MCF 10A (cell line): Measurements from ENCODE around the gene PRKG1. TPM values are rescaled to one million over a fixed set of nuclear protein-coding genes. Genes with fewer than 3 reads are reported as not detected.

ENCODE experiments used
- BruUV-seq: library from RNA; stranded (reverse); fragments of 400-500 nt; replicated peaks from 2 replicates; lab custom pipeline; 2021; lab: Mats Ljungman, UMichigan
- CTCF ChIA-PET: fragments of 300-600 bp; sonication (Branson Sonifier 250); formaldehyde crosslinking; extraction: SDS; loops from one replicate; lab custom pipeline; 2021; ENCODE audit warnings: antibody characterized with exemption, inconsistent platforms; lab: Yijun Ruan, JAX
- POLR2A ChIA-PET: fragments of 300-600, 350-650 bp; sonication (Branson Sonifier 250); formaldehyde crosslinking; extraction: SDS; loops from one replicate; lab custom pipeline; 2020; ENCODE audit warnings: antibody characterized with exemption, inconsistent platforms; lab: Yijun Ruan, JAX
- DNase-seq: peaks from one replicate; pipeline ENCODE4 v3.0.0-alpha.2; 2018; ENCODE audit not compliant: unreplicated experiment
- H3K27ac Mint-ChIP-seq: one replicate; pipeline ENCODE4 v1.8.0; 2022; ENCODE audit warnings: mild to moderate bottlenecking, low read depth, mixed read lengths; ENCODE audit not compliant: unreplicated experiment
- H3K27me3 Mint-ChIP-seq: one replicate; pipeline ENCODE4 v1.8.0; 2022; ENCODE audit warnings: mixed read lengths; ENCODE audit not compliant: insufficient read depth, unreplicated experiment
- H3K36me3 Mint-ChIP-seq: one replicate; pipeline ENCODE4 v1.8.0; 2022; ENCODE audit warnings: mild to moderate bottlenecking, moderate library complexity, mixed read lengths; ENCODE audit not compliant: insufficient read depth, unreplicated experiment
- H3K4me1 Mint-ChIP-seq: one replicate; pipeline ENCODE4 v1.8.0; 2022; ENCODE audit warnings: mixed read lengths; ENCODE audit not compliant: insufficient read depth, unreplicated experiment
- H3K4me3 Mint-ChIP-seq: one replicate; pipeline ENCODE4 v1.8.0; 2022; ENCODE audit warnings: mild to moderate bottlenecking, moderate library complexity, mixed read lengths; ENCODE audit not compliant: unreplicated experiment
- H3K9me3 Mint-ChIP-seq: one replicate; pipeline ENCODE4 v1.8.0; 2022; ENCODE audit warnings: mixed read lengths; ENCODE audit not compliant: unreplicated experiment
- CTCF ChIP-seq: fragments of 200-600 bp; IDR thresholded peaks from one replicate; pipeline ENCODE4 v1.8.0; 2022; ENCODE audit warnings: antibody characterized with exemption, mild to moderate bottlenecking; ENCODE audit not compliant: unreplicated experiment
- intact Hi-C: fragments of 100-400 bp; cut with micrococcal nuclease; formaldehyde crosslinking; loops from 2 replicates; pipeline ENCODE4 v1.14.1; 2022
- total RNA-seq: library from RNA; stranded (reverse); gene quantifications from 2 replicates; pipeline ENCODE4 v1.2.3, GENCODE V29; 2022

The PRKG1 gene
- total RNA-seq, 1 experiment from 2014 or later: 0.09 TPM

- intact Hi-C loops: no loop called here
- no peak for DNase-seq
- ChIA-PET CTCF (interaction anchor here (1.3 kb wide), 1 partner anchor 12 kb away, joined by 3 read pairs; no protein-coding TSS in a partner anchor), POLR2A (interaction anchor here (0.6 to 0.9 kb wide), 2 partner anchors 19 to 34 kb away, joined by 3 read pairs; no protein-coding TSS in a partner anchor)
- Mint-ChIP-seq H3K27me3 (no peaks in the 10 kb centered on the region), H3K9me3 (peaks cover 7% of the 10 kb centered on the region), H3K4me3 (no peak overlapping the region), H3K4me1 (no peaks in the 10 kb centered on the region), H3K27ac (no peak overlapping the region), H3K36me3 (no peaks in the 10 kb centered on the region)
- no peak for TF ChIP-seq CTCF
- no TSS peak for BruUV-seq
Measured at GRCh38 chr10:51838471-51838870, 764.2 kb downstream of the PRKG1 start.

GRCh38 chr10:51843966-51844365 is 769.7 kb downstream of the PRKG1 start:
- Mint-ChIP-seq H3K36me3 (no peaks in the 10 kb centered on the region), H3K4me1 (no peaks in the 10 kb centered on the region), H3K27me3 (peaks cover 11% of the 10 kb centered on the region), H3K4me3 (no peak overlapping the region), H3K27ac (no peak overlapping the region), H3K9me3 (no peaks in the 10 kb centered on the region)
- ChIA-PET POLR2A (interaction anchor here (0.7 to 1.1 kb wide), 2 partner anchors 39 to 146 kb away, joined by 3 to 4 read pairs; no protein-coding TSS in a partner anchor), CTCF (interaction anchor here (0.7 kb wide), 1 partner anchor 20 kb away, joined by 3 read pairs; no protein-coding TSS in a partner anchor)
- TF ChIP-seq CTCF: no peak
- intact Hi-C loops: no loop called here
- DNase-seq: no peak
- no TSS peak for BruUV-seq

GRCh38 chr10:51846856-51847506 is 772.7 kb downstream of the PRKG1 start:
- intact Hi-C loops: no loop called here
- POLR2A ChIA-PET: no interaction called here

GRCh38 chr10:51852297-51852696 is 778.0 kb downstream of the PRKG1 start:
- ChIA-PET CTCF (no interaction called here), POLR2A (no interaction called here)
- intact Hi-C loops: no loop called here
- Mint-ChIP-seq H3K36me3 (no peaks in the 10 kb centered on the region), H3K4me3 (no peak overlapping the region), H3K4me1 (no peaks in the 10 kb centered on the region), H3K27ac (no peak overlapping the region), H3K9me3 (no peaks in the 10 kb centered on the region), H3K27me3 (peaks cover 17% of the 10 kb centered on the region)
- BruUV-seq: no TSS peak
- no peak for DNase-seq
- no peak for TF ChIP-seq CTCF

More at GRCh38 chr10:51846856-51847506, 772.7 kb downstream of the PRKG1 start:
- TF ChIP-seq CTCF: no peak
- Mint-ChIP-seq H3K9me3 (no peaks in the 10 kb centered on the region), H3K4me3 (no peak overlapping the region), H3K4me1 (no peaks in the 10 kb centered on the region), H3K27ac (no peak overlapping the region), H3K36me3 (no peaks in the 10 kb centered on the region), H3K27me3 (peaks cover 17% of the 10 kb centered on the region)
- CTCF ChIA-PET: no interaction called here
- no TSS peak for BruUV-seq
- no peak for DNase-seq
